Activated CD4-positive, alpha-beta T cell treated with anti-CD3 and anti-CD28 coated beads, Interleukin-2, amount 50 U/mL, for 16 hours (primary cell): ENCODE data around the gene KRT34.
"Not testable (repeated sequence)": the region's sequence is repeated elsewhere in the genome, so short reads cannot be mapped to it uniquely, and the experiment has no call there.

ENCODE experiments used
- DNase-seq: peaks from one replicate; pipeline ENCODE4 v3.0.0-alpha.2; 2020

The KRT34 gene

GRCh38 chr17:41403404-41404023 lies 21.4 kb upstream of the KRT34 start:
- peak; percentile 30 for DNase-seq

GRCh38 chr17:41402161-41402560 lies 20.1 kb upstream of the KRT34 start:
- no peak for DNase-seq

- no peak for DNase-seq
Observed at GRCh38 chr17:41396996-41397660, 15.0 kb upstream of the KRT34 start, which contains the start of gene KRT31. Gene KRT31 (minus strand): TSS chr17:41397608. CDS start chr17:41397539, 69 bp downstream.

GRCh38 chr17:41396340-41396739 lies 14.2 kb upstream of the KRT34 start:
- DNase-seq: no peak

- DNase-seq: no peak
Observed at GRCh38 chr17:41395611-41396010, 13.5 kb upstream of the KRT34 start.

DNA sequence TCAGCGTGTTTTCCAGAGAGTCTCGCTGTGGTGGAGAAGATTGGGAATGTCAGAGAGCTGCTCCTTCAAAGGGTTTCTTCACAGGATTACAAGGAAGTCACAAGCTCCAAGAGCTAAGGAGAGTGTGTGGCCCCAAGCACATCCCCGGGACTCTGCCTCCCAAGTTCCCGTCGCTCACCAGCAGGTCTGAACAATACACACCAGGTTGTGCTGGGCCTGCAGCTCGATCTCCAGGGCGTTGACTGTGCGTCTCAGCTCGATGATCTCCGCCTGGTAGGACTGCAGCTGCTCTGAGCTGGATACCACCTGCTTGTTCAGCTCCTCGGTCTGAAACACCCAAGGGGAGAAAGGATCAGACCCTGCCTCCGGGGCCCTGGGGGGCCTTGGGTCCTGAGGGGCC lies 12.9 kb upstream of the KRT34 start:
- DNase-seq: not testable (repeated sequence)

GRCh38 chr17:41394254-41394996 lies 12.3 kb upstream of the KRT34 start:
- DNase-seq: no peak

- DNase-seq: no peak
Observed at GRCh38 chr17:41393826-41394225, 11.7 kb upstream of the KRT34 start.

DNA sequence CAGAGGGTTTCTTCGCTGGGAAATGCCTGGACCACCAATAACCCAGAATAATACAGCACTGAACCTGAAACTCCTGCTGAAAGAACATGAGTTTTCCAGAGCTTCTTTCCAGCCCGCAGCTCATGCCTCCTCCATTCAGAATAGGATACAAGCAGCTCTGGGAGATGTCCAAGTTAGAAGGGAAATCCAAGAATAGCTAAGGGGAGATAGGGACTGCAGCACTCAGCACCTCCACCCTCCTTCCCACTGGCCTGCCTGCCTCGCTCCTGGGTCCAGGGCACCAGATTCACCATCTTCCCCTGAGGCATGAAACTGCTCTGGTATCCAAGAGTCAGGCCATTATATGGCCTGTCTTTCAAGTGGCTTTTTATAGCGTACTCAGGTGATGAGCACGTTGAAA lies 11.2 kb upstream of the KRT34 start:
- no peak for DNase-seq

DNA sequence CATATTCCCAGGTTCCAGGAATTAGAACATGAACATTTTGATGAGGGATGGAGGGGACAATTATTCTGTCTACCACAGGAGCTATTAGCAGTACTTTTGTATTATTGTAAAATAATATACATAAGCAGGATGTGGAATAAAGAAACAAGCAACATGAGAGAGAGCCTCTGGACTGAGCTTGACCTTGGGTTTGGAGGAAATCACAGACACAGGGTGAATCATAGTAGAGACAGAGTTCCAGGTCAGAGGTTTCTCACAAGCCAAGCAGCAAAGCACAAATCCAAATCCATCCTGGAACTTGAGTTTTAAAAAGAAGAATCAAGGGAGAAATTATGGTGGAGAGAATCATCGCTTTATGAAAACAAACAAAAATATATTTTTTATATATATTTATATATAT lies 10.2 kb upstream of the KRT34 start:
- DNase-seq: no peak

GRCh38 chr17:41391535-41391934 lies 9.4 kb upstream of the KRT34 start:
- no peak for DNase-seq

- no peak for DNase-seq
Observed at GRCh38 chr17:41390411-41390938, 8.4 kb upstream of the KRT34 start.

DNA sequence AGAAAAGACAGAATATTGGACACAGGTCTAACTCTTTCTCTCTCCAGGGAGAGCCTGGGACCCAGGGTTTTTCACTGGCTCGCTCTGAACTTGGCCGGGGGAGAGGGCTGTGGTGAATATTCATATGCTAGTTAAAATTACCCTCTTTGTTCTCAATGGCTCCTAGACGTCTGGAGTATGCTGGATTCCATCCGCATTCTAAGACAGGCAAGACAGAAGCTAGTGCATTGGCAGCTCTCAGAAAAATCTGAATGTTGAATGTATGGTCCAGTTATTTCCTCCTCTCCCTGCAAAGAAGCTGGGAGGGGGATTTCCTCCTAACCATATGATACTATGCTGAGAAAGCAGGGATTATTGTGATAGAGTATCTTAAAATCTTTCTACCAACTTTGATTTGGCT lies 5.6 kb upstream of the KRT34 start:
- DNase-seq: no peak

GRCh38 chr17:41386227-41386626 lies 4.1 kb upstream of the KRT34 start:
- no peak for DNase-seq

DNA sequence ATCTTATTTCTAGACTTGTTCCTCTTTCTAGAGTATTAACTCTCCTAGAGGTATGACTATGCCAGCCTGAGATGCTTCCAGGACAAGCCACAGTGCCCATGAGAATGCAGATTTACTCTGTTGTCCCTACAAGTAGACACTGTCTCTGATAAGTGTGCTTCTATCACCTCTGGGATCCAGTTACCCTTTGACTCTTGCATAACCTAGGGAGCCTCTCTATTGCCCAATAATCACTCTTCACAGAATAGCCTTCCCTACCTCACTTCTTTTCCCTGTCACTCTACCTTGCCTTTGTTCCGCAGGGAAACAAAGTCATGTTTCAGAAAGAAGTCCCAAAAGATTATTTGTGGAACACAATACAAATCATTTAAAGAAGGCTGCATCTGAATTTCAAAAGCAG lies 1.6 kb upstream of the KRT34 start:
- no peak for DNase-seq

GRCh38 chr17:41382394-41382793 lies 288 bp upstream of the KRT34 start:
- DNase-seq: no peak

- not testable (repeated sequence) for DNase-seq
Observed at GRCh38 chr17:41380091-41380490, 2.0 kb downstream of the KRT34 start.

DNA sequence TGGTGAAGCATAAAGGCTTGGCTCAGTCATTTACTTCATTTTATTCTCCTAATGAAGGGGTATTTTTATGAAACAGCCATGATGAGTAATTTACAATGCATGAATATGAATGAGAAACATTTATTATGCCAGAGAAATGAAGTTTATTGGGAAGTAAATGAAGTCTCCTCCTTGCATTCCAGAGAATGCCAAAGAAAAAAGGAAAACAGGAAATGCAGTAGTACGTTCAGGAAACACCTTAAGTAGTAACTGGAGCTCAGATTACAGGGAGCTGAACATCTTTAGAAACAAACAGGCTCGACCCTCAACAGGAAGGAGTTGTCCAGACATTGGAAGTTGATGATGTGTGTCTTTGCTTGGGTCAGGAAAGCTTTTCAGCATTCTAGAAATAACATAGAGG lies 4.6 kb downstream of the KRT34 start:
- DNase-seq: no peak

- DNase-seq: no peak
Observed at GRCh38 chr17:41369713-41370112, 12.4 kb downstream of the KRT34 start, which contains the start of gene KRT33B. Gene KRT33B (minus strand): TSS chr17:41369813. CDS start chr17:41369750, 63 bp downstream.

DNA sequence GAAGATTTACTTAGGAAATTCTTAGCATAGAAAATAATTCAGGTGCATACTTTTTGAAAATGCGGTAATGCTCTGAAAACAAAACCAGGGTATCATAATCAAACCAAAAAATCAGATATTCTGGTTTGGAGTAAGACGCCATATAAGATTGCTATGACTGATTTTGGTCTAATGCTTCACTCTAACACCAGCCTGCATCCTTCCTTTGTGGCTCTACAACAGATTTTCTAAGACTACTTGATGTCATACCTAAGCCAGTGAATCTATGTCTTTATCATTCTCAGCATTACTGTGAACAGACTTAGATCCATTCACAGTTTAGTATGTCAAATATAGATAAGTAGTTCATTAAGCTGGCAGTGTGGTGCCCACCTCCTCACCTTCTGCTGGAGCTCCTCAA lies 13.1 kb downstream of the KRT34 start:
- no peak for DNase-seq

DNA sequence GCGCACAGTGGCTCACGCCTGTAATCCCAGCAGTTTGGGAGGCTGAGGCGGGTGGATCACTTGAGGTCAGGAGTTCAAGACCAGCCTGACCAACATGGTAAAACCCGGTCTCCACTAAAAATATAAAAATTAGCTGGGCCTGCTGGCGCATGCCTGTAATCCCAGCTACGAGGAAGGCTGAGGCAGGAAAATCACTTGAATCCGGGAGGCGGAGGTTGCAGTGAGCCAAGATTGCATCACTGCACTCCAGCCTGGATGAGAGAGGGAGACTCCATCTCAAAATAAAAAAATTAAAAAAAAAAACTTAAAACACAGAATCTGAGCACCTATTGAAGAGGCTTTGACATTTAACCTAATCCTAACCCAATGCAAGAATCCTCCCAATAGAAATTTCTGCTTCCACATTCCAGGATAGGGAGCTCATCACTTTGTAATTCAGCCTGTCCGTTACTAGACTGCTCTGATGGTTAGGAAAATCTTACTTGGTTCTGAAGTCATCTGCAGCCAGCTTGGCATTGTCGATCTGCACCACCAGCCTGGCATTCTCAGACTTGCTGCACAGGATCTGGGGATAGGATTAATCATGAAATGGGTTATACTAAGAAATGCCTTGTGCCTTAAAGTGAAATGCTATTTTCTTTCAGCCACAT lies 14.6 kb downstream of the KRT34 start:
- no peak for DNase-seq

- no peak for DNase-seq
Observed at GRCh38 chr17:41366070-41366469, 16.0 kb downstream of the KRT34 start.

DNA sequence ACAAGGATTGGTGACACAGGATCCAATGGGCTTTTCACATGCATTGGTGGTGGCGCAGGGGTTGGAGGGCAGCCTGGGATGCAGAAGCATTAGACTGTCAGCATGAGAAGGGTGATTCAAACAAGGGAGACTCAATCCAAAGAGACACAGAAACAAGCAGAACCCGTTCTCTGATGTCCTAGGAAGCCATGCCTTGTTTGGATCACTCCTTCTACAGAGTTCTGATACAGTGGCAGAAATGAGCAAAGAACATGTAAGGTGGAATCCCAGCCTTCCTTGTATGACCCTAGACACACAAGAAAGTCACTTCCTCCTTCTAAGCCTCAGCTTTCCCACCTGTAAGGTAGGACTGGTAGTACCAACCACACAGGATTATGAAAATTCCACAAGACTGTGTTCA lies 18.2 kb downstream of the KRT34 start:
- no peak for DNase-seq
